ENCODE results near the gene MESP2.

MESP2 gene

DNA sequence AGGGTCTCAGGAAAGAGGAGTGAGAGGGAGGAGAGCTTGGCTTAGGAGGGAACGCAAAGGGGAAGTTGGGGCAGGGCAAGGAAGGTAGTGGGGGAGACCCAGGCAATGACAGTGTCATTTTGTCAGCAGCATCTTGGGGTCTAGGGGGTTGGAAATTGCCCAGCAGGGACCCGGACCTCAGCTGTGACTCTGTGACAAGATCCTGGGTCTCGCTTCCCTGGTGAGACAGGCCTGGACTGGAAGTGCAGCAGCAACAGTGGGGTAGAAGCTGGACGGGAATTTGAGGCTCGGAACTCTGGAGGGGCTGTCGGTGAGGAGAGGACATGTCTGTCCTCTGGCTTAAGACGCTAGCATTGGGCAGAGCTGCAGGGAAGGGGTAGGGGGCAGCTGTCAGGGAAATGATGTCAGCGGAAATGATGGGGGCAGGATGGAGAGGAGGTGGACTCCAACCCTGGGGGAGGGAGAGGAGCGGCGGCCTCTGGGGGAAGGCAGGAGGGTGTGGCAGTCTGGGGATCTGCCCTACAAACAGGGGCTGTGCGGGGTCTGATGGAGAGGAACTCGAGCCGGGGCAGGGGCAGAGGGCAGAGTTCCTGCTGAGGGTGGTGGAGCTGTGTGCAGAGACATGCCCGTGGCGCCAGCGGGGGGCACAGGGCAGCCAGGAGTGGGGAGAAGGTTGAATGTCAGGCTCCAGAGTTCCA lies 26.2 kb downstream of the MESP2 start:
- Histone ChIP-seq H3K9me3 (replicated peaks; ENCODE audit: insufficient read depth, low read length) (no peaks in the 10 kb centered on the region), H3F3A (ENCODE audit: insufficient read depth, low read length) (no peaks in the 10 kb centered on the region), H4K20me1 (ENCODE audit: insufficient read depth, low read length) (no peaks in the 10 kb centered on the region), H2AFZ (ENCODE audit: low read length) (no peak overlapping the region), H3K9ac (ENCODE audit: low read length) (no peak overlapping the region), H3K27me3 (replicated peaks; ENCODE audit: insufficient read depth, low read length) (no peaks in the 10 kb centered on the region), H3K9me2 (replicated peaks; ENCODE audit: insufficient read depth, low read length) (no peaks in the 10 kb centered on the region), H3K4me2 (ENCODE audit: low read depth, low read length) (no peak overlapping the region), H3K79me2 (ENCODE audit: low read length) (no peaks in the 10 kb centered on the region), H3K27ac (ENCODE audit: low read length) (no peak overlapping the region), H3K4me1 (ENCODE audit: low read length) (no peaks in the 10 kb centered on the region), H3K4me3 (ENCODE audit: low read length) (no peak overlapping the region), H3K36me3 (replicated peaks; ENCODE audit: insufficient read depth, low read length) (no peaks in the 10 kb centered on the region)
- TF ChIP-seq EZH2 (optimal IDR thresholded peaks at IDR 0.05; ENCODE audit: low read depth, low read length) (no peak), EZH2phosphoT487 (IDR thresholded peaks at IDR 0.05; ENCODE audit: low read length) (no peak)
- TF ChIP-seq, protein P1, sequence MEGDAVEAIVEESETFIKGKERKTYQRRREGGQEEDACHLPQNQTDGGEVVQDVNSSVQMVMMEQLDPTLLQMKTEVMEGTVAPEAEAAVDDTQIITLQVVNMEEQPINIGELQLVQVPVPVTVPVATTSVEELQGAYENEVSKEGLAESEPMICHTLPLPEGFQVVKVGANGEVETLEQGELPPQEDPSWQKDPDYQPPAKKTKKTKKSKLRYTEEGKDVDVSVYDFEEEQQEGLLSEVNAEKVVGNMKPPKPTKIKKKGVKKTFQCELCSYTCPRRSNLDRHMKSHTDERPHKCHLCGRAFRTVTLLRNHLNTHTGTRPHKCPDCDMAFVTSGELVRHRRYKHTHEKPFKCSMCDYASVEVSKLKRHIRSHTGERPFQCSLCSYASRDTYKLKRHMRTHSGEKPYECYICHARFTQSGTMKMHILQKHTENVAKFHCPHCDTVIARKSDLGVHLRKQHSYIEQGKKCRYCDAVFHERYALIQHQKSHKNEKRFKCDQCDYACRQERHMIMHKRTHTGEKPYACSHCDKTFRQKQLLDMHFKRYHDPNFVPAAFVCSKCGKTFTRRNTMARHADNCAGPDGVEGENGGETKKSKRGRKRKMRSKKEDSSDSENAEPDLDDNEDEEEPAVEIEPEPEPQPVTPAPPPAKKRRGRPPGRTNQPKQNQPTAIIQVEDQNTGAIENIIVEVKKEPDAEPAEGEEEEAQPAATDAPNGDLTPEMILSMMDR (IDR thresholded peaks at IDR 0.05; ENCODE audit: low read length), result no peak
- DNase-seq, result no peak

DNA sequence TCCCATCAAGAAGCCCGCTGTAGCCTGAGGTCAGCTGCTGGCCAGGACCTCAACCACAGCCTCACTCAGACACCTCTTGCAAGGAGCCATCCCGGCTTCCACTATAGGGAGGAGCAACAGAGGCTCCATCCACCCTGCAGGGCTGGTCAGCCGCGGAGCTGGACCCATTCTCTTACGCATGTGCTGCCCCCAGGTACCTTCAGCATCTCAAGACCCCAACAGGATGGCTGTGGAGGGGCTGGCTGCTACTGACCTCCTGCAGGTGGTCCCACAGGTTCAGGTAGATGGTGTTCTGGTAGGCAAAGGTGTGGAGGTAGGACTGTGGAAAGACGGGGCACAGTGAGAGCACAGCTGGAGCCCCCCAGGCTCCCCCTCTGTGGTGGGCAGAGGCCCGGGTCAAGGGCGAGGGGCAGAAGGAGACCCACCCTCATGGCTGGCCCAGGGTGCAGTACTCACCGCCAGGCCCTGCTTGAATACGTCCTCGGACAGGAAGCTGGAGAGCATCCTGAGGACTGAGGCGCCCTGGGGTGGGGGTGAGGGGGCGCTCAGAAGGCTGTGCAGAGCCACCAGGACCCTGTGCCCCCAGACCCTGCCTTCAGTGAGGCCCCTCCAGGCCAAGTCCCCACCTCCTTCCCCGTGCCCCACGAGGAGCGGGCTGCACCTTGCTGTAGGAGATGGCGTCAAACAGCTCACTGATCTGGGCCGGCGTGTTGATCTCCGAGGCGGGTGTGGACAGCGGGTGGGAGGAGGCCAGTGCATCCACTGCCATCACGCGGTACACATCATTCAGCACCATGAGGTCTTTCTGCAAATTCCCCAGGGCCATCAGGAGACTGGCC lies 27.1 kb downstream of the MESP2 start:
- no peaks in the 10 kb centered on the region for H3K9me3 ChIP-seq (replicated peaks; ENCODE audit: insufficient read depth, low read length)
- H3K9me2 ChIP-seq (replicated peaks; ENCODE audit: insufficient read depth, low read length), result no peaks in the 10 kb centered on the region
- H2AFZ ChIP-seq (ENCODE audit: low read length), result no peak overlapping the region
- H3K4me3 ChIP-seq (ENCODE audit: low read length), result no peak overlapping the region
- no peak overlapping the region for H3K9ac ChIP-seq (ENCODE audit: low read length)
- H3K4me2 ChIP-seq (ENCODE audit: low read depth, low read length), result no peak overlapping the region
- no peak for DNase-seq
- no peaks in the 10 kb centered on the region for H3F3A ChIP-seq (ENCODE audit: insufficient read depth, low read length)
- no peaks in the 10 kb centered on the region for H3K4me1 ChIP-seq (ENCODE audit: low read length)
- H3K79me2 ChIP-seq (ENCODE audit: low read length), result no peaks in the 10 kb centered on the region
- H3K27ac ChIP-seq (ENCODE audit: low read length), result no peak overlapping the region
- H3K36me3 ChIP-seq (replicated peaks; ENCODE audit: insufficient read depth, low read length), result no peaks in the 10 kb centered on the region
- H4K20me1 ChIP-seq (ENCODE audit: insufficient read depth, low read length), result no peaks in the 10 kb centered on the region
- no peaks in the 10 kb centered on the region for H3K27me3 ChIP-seq (replicated peaks; ENCODE audit: insufficient read depth, low read length)
- no peak for TF ChIP-seq EZH2 (optimal IDR thresholded peaks at IDR 0.05; ENCODE audit: low read depth, low read length)

DNA sequence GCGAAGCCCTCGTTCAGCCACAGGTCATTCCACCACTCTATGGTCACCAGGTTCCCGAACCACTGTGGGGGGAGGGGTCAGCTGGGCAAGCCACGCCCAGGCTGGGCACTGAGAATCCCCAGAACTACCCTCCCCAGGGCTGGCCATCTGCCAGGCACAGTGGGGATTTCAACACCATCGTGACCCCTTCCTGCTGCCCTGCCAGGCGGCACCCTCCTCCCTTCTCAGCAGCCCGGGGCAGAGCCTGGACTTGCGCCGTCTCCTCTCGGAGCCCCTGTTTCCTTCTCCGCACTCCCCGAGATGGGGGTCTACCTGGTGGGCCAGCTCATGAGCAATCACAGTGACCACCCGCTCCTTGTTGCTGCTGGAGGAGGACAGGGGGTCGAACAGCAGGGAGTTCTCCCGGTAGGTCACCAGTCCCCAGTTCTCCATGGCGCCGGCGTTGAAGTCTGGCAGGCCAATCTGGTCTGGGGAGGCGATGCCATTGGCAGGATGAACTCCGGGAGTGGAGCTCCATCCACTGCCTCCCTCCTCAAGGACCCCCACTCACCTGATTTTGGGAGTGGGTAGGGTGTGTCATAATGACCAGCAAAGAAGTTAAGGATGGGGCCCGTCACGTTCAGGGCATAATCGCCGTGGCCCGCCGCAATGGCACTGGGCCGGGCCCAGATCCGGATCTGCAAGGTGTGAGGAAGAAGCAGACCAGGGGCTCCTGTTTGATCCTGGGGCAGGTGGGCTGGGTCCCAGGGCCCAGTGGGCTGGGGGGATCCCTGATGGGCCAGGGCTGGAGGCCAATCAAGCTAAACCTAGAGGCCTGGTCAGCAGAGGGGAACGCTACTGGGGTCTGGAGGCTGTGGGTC lies 28.0 kb downstream of the MESP2 start:
- no peaks in the 10 kb centered on the region for H3K27me3 ChIP-seq (replicated peaks; ENCODE audit: insufficient read depth, low read length)
- no peaks in the 10 kb centered on the region for H3K9me3 ChIP-seq (replicated peaks; ENCODE audit: insufficient read depth, low read length)
- DNase-seq, result no peak
- H3K9ac ChIP-seq (ENCODE audit: low read length), result no peak overlapping the region
- H4K20me1 ChIP-seq (ENCODE audit: insufficient read depth, low read length), result no peaks in the 10 kb centered on the region
- H3F3A ChIP-seq (ENCODE audit: insufficient read depth, low read length), result no peaks in the 10 kb centered on the region
- no peaks in the 10 kb centered on the region for H3K36me3 ChIP-seq (replicated peaks; ENCODE audit: insufficient read depth, low read length)
- H2AFZ ChIP-seq (ENCODE audit: low read length), result no peak overlapping the region
- H3K27ac ChIP-seq (ENCODE audit: low read length), result no peak overlapping the region
- H3K9me2 ChIP-seq (replicated peaks; ENCODE audit: insufficient read depth, low read length), result no peaks in the 10 kb centered on the region
- no peak overlapping the region for H3K4me3 ChIP-seq (ENCODE audit: low read length)
- H3K4me1 ChIP-seq (ENCODE audit: low read length), result no peaks in the 10 kb centered on the region
- TF ChIP-seq EZH2phosphoT487 (IDR thresholded peaks at IDR 0.05; ENCODE audit: low read length), result no peak
- TF ChIP-seq, protein P1 (IDR thresholded peaks at IDR 0.05; ENCODE audit: low read length), result no peak
- no peak for TF ChIP-seq EZH2 (optimal IDR thresholded peaks at IDR 0.05; ENCODE audit: low read depth, low read length)
- no peaks in the 10 kb centered on the region for H3K79me2 ChIP-seq (ENCODE audit: low read length)
- H3K4me2 ChIP-seq (ENCODE audit: low read depth, low read length), result no peak overlapping the region
